A673 (cell line): ENCODE results near the gene PPP2R5C. TPM values are rescaled to one million over a fixed set of nuclear protein-coding genes. Genes with fewer than 3 reads are reported as not detected.

Experiments used
- BruUV-seq: library from RNA; stranded (reverse); fragments of 400-500 nt; replicated peaks from 2 replicates; lab custom pipeline; 2021; lab: Mats Ljungman, UMichigan
- CTCF ChIA-PET: fragments of 300-600 bp; sonication (Branson Sonifier 250); formaldehyde crosslinking; loops from one replicate; lab custom pipeline; 2022; ENCODE audit warnings: antibody characterized with exemption; lab: Charles Lee
- POLR2A ChIA-PET: fragments of 300-600 bp; sonication (Branson Sonifier 250); formaldehyde crosslinking; loops from one replicate; lab custom pipeline; 2022; ENCODE audit warnings: antibody characterized with exemption; ENCODE audit not compliant: low non-redundant PET; lab: Charles Lee
- DNase-seq: peaks from one replicate; pipeline ENCODE4 v3.0.0-alpha.2; 2015; ENCODE audit warnings: low spot score
- H3K27ac ChIP-seq: fragments of 200-600 bp; sonication (generic); 2 replicates; pipeline ENCODE4 v1.5.1; 2016; ENCODE audit warnings: mixed run types, low read depth, mild to moderate bottlenecking, mixed read lengths, antibody characterized with exemption, low read length; ENCODE audit not compliant: poor library complexity, severe bottlenecking
- H3K27me3 ChIP-seq: fragments of 200-600 bp; sonication (generic); replicated peaks from 2 replicates; pipeline ENCODE4 v1.6.1; 2017; ENCODE audit warnings: mixed run types, low read depth, mild to moderate bottlenecking, mixed read lengths, antibody characterized with exemption, low read length; ENCODE audit not compliant: insufficient read depth, poor library complexity
- H3K36me3 ChIP-seq: fragments of 200-600 bp; sonication (generic); 2 replicates; pipeline ENCODE4 v1.6.1; 2016; ENCODE audit warnings: mixed run types, mild to moderate bottlenecking, mixed read lengths, antibody characterized with exemption, low read length; ENCODE audit not compliant: insufficient read depth, poor library complexity, severe bottlenecking
- H3K4me1 ChIP-seq: fragments of 200-600 bp; sonication (generic); 2 replicates; pipeline ENCODE4 v1.6.1; 2017; ENCODE audit warnings: mixed run types, mild to moderate bottlenecking, mixed read lengths, antibody characterized with exemption, low read length; ENCODE audit not compliant: insufficient read depth, poor library complexity, severe bottlenecking
- H3K4me3 ChIP-seq: fragments of 200-600 bp; sonication (generic); 2 replicates; pipeline ENCODE4 v1.5.1; 2016; ENCODE audit warnings: low read depth, mixed run types, mild to moderate bottlenecking, mixed read lengths, low read length; ENCODE audit not compliant: poor library complexity, severe bottlenecking
- H3K9me3 ChIP-seq: fragments of 200-600 bp; sonication (generic); 2 replicates; pipeline ENCODE4 v1.6.1; 2016; ENCODE audit warnings: mixed run types, low read depth, mild to moderate bottlenecking, mixed read lengths, antibody characterized with exemption, low read length; ENCODE audit not compliant: poor library complexity, severe bottlenecking
- EZH2 ChIP-seq: fragments of 200-600 bp; sonication (generic); IDR thresholded peaks from 2 replicates; pipeline ENCODE4 v1.6.1; 2017; ENCODE audit warnings: borderline replicate concordance, low read depth, mild to moderate bottlenecking, mixed read lengths, antibody characterized with exemption, low read length; ENCODE audit not compliant: poor library complexity, severe bottlenecking
- intact Hi-C: fragments of 100-400 bp; cut with micrococcal nuclease; formaldehyde crosslinking; loops from one replicate; pipeline ENCODE4 v1.10.0; 2022; ENCODE audit not compliant: unreplicated experiment
- total RNA-seq: library from RNA; stranded (reverse); gene quantifications from 2 replicates; pipeline ENCODE4 v1.2.3, GENCODE V29; 2021
- TF ChIP-seq, protein P1 (sequence below): fragments of 300-800, 200-600 bp; sonication (generic); conservative IDR thresholded peaks from 2 replicates; pipeline ENCODE4 v1.5.1; 2017; ENCODE audit warnings: low read depth, mild to moderate bottlenecking, antibody characterized with exemption, low read length, moderate library complexity, mixed read lengths

PPP2R5C gene
- total RNA-seq, 1 experiment from 2014 or later, result 113 TPM

DNA sequence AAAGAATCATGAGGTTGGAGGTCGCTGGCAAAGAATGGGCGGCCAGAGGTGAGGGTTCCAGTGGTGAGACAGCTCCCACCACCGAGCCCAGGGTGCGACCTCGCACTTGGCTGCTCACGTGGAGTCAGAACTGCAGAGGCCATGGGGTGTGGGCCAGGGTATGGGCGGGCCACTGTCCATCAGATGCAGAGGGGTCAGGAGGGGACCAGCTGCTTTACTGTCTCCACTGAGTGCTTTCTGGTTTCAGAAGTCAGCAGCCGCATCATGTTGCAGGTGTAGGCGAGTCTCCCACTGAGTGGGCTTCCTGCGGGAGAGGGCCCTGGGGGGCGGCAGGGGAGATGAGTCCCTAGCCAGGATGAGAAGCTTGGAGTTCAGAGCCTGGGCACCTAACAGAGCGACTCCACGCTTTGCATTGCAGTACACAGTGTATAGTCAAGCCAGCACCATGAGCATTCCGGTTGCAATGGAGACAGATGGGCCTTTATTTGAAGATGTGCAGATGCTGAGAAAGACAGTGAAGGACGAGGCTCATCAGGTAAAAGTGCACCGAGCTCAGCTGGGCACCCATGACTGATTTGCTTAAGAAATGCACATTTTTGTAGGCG lies 156.0 kb downstream of the PPP2R5C start:
- ChIA-PET POLR2A (interaction anchor here (0.7 kb wide), 1 partner anchor 20 kb away, joined by 3 read pairs; no protein-coding TSS in a partner anchor), CTCF (interaction anchor here (0.6 kb wide), 1 partner anchor 343 kb away, joined by 5 read pairs; no protein-coding TSS in a partner anchor)
- Histone ChIP-seq H3K36me3 (peaks cover 21% of the 10 kb centered on the region), H3K4me3 (no peak overlapping the region), H3K27ac (no peak overlapping the region), H3K9me3 (no peaks in the 10 kb centered on the region), H3K4me1 (no peaks in the 10 kb centered on the region), H3K27me3 (no peaks in the 10 kb centered on the region)
- DNase-seq, result no peak
- BruUV-seq, result no TSS peak
- TF ChIP-seq, protein P1, sequence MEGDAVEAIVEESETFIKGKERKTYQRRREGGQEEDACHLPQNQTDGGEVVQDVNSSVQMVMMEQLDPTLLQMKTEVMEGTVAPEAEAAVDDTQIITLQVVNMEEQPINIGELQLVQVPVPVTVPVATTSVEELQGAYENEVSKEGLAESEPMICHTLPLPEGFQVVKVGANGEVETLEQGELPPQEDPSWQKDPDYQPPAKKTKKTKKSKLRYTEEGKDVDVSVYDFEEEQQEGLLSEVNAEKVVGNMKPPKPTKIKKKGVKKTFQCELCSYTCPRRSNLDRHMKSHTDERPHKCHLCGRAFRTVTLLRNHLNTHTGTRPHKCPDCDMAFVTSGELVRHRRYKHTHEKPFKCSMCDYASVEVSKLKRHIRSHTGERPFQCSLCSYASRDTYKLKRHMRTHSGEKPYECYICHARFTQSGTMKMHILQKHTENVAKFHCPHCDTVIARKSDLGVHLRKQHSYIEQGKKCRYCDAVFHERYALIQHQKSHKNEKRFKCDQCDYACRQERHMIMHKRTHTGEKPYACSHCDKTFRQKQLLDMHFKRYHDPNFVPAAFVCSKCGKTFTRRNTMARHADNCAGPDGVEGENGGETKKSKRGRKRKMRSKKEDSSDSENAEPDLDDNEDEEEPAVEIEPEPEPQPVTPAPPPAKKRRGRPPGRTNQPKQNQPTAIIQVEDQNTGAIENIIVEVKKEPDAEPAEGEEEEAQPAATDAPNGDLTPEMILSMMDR, result no peak
- TF ChIP-seq EZH2, result no peak
- intact Hi-C loops, result no loop called here

GRCh38 chr14:101918065-101918989 lies 156.8 kb downstream of the PPP2R5C start:
- intact Hi-C loops, result no loop called here
- DNase-seq, result no peak
- H3K36me3 ChIP-seq, result peaks cover 21% of the 10 kb centered on the region
- H3K4me1 ChIP-seq, result no peaks in the 10 kb centered on the region
- H3K4me3 ChIP-seq, result no peak overlapping the region
- BruUV-seq, result no TSS peak
- no peak overlapping the region for H3K27ac ChIP-seq
- no peaks in the 10 kb centered on the region for H3K9me3 ChIP-seq
- no peak for TF ChIP-seq EZH2
- TF ChIP-seq, protein P1, result no peak
- H3K27me3 ChIP-seq, result no peaks in the 10 kb centered on the region
- POLR2A ChIA-PET, result interaction anchor here (0.7 kb wide), 1 partner anchor 21 kb away, joined by 3 read pairs; no protein-coding TSS in a partner anchor
- CTCF ChIA-PET, result no interaction called here

DNA sequence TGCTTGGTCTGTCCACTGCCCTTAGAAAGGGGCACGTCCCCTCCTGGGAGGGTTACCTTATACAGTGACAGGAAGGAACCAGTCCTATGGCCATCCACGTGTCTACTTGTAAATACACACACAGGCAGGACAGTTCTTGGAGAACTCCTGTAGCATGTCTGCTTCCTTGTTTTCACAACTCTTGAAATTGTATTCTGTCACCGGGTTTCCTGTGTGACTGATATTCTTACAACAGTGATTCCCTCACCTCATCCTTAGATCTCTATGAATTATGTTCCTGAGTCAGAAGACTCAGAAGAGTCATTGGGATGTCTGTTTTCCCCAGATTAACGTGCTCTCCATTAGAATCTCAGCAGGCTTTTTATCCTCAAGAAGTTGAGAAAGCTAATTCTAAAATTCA lies 158.8 kb downstream of the PPP2R5C start:
- Histone ChIP-seq H3K4me1 (no peaks in the 10 kb centered on the region), H3K4me3 (no peak overlapping the region), H3K9me3 (no peaks in the 10 kb centered on the region), H3K27ac (no peak overlapping the region), H3K27me3 (no peaks in the 10 kb centered on the region), H3K36me3 (peaks cover 9% of the 10 kb centered on the region)
- ChIA-PET CTCF (interaction anchor here (0.7 kb wide), 1 partner anchor 1395 kb away, joined by 4 read pairs; no protein-coding TSS in a partner anchor), POLR2A (no interaction called here)
- no peak for DNase-seq
- intact Hi-C loops, result no loop called here
- TF ChIP-seq EZH2, result no peak
- TF ChIP-seq, protein P1, result no peak
- no TSS peak for BruUV-seq
